DOHH2 (cell line): ENCODE measurements around the gene SCYL3.

ENCODE experiments used
- EZH2phosphoT487 ChIP-seq: fragments of 200-600 bp; sonication (generic); IDR thresholded peaks from 2 replicates; pipeline ENCODE4 v1.6.1; 2017; ENCODE audit warnings: borderline replicate concordance, mild to moderate bottlenecking, antibody characterized with exemption, low read length, moderate library complexity, mixed read lengths
- TF ChIP-seq, protein P1 (sequence below): fragments of 200-600 bp; sonication (generic); IDR thresholded peaks from one replicate; pipeline ENCODE4 v1.5.1; 2014; ENCODE audit warnings: antibody characterized with exemption, mild to moderate bottlenecking, low read depth, low read length; ENCODE audit not compliant: poor library complexity, severe bottlenecking

DNA sequence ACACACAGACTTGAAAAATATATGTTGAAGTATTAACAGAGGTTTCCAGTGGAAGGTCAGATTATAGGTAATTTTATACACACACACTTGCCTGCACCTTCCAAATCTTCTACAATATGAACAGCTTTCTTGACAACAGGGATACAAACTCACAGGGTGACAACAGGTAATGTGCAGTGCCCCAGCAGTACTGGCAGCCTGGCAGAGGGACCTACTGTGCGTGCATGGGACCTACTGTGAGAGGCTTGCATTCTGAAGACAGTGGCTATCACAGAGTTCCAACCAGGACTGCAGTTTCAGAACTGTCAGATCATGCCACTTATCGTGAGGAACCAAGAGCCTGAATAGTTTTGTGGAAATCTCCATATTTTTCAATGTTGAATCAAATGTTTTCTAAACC lies 3.8 kb downstream of the SCYL3 start:
- TF ChIP-seq, protein P1, sequence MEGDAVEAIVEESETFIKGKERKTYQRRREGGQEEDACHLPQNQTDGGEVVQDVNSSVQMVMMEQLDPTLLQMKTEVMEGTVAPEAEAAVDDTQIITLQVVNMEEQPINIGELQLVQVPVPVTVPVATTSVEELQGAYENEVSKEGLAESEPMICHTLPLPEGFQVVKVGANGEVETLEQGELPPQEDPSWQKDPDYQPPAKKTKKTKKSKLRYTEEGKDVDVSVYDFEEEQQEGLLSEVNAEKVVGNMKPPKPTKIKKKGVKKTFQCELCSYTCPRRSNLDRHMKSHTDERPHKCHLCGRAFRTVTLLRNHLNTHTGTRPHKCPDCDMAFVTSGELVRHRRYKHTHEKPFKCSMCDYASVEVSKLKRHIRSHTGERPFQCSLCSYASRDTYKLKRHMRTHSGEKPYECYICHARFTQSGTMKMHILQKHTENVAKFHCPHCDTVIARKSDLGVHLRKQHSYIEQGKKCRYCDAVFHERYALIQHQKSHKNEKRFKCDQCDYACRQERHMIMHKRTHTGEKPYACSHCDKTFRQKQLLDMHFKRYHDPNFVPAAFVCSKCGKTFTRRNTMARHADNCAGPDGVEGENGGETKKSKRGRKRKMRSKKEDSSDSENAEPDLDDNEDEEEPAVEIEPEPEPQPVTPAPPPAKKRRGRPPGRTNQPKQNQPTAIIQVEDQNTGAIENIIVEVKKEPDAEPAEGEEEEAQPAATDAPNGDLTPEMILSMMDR = no peak
- TF ChIP-seq EZH2phosphoT487 = no peak
